ENCODE data around the gene OR2Z1.

The OR2Z1 gene
- long read RNA-seq = 0 reads

GRCh38 chr19:8721334-8721733 is at the start of gene OR2Z1:
Gene OR2Z1, plus strand, starts transcription at chr19:8721634. Its CDS starts 9,395 bp downstream, at chr19:8731029.
- no peak for DNase-seq (ENCODE audit: low read depth in 1 of 2, low spot score in 1 of 2)
- Histone ChIP-seq H3K4me3 (replicated peaks; ENCODE audit: insufficient read depth, low read length) (no peak within 1 kb of the TSS), H3K27ac (replicated peaks) (no peak within 1 kb of the TSS), H3K27me3 (ENCODE audit: insufficient read depth, poor library complexity, severe bottlenecking) (peaks cover 2% of the 10 kb centered on the region)
- no peak for TF ChIP-seq SPI1 (IDR thresholded peaks at IDR 0.05; ENCODE audit: borderline replicate concordance, low read depth)

DNA sequence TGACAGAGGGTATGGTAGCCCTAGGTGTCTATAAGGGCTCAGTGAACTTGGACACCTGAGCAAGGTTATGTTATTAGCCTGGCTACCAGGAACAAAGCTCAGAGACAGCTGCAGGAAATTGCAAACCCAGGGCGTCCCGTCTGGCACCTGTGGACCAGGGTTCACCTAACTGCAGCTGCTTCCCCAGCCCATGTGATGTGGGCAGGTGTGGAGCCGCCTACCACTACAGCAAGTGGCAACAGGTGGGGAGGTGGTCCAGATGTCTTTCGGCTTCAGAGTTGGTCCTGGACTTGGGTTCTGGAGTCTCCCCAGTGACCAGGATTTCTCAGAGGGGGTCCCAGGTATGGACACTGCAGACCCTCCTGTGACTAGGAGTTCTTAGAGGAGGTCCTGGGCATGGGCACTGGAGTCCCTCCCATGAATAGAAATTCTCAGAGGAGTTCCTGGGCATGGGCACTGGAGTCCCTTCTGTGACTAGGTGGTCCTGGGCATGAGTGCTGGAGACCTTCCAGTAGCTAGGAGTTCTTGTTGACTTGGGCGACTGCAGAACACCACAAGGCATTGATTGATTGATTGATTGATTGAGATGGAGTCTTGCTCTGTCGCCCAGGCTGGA is 48.0 kb upstream of the OR2Z1 start:
- no peak for DNase-seq (ENCODE audit: low read depth in 1 of 2, low spot score in 1 of 2)
- Histone ChIP-seq H3K4me3 (replicated peaks; ENCODE audit: insufficient read depth, low read length) (no peak overlapping the region), H3K27ac (replicated peaks) (no peak overlapping the region), H3K27me3 (ENCODE audit: insufficient read depth, poor library complexity, severe bottlenecking) (no peaks in the 10 kb centered on the region)
- TF ChIP-seq, protein P1, sequence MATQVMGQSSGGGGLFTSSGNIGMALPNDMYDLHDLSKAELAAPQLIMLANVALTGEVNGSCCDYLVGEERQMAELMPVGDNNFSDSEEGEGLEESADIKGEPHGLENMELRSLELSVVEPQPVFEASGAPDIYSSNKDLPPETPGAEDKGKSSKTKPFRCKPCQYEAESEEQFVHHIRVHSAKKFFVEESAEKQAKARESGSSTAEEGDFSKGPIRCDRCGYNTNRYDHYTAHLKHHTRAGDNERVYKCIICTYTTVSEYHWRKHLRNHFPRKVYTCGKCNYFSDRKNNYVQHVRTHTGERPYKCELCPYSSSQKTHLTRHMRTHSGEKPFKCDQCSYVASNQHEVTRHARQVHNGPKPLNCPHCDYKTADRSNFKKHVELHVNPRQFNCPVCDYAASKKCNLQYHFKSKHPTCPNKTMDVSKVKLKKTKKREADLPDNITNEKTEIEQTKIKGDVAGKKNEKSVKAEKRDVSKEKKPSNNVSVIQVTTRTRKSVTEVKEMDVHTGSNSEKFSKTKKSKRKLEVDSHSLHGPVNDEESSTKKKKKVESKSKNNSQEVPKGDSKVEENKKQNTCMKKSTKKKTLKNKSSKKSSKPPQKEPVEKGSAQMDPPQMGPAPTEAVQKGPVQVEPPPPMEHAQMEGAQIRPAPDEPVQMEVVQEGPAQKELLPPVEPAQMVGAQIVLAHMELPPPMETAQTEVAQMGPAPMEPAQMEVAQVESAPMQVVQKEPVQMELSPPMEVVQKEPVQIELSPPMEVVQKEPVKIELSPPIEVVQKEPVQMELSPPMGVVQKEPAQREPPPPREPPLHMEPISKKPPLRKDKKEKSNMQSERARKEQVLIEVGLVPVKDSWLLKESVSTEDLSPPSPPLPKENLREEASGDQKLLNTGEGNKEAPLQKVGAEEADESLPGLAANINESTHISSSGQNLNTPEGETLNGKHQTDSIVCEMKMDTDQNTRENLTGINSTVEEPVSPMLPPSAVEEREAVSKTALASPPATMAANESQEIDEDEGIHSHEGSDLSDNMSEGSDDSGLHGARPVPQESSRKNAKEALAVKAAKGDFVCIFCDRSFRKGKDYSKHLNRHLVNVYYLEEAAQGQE (IDR thresholded peaks at IDR 0.05; ENCODE audit: insufficient replicate concordance, low read depth) = no peak
- no peak for TF ChIP-seq GABPA (IDR thresholded peaks at IDR 0.05; ENCODE audit: low read depth)
- TF ChIP-seq, protein P2, sequence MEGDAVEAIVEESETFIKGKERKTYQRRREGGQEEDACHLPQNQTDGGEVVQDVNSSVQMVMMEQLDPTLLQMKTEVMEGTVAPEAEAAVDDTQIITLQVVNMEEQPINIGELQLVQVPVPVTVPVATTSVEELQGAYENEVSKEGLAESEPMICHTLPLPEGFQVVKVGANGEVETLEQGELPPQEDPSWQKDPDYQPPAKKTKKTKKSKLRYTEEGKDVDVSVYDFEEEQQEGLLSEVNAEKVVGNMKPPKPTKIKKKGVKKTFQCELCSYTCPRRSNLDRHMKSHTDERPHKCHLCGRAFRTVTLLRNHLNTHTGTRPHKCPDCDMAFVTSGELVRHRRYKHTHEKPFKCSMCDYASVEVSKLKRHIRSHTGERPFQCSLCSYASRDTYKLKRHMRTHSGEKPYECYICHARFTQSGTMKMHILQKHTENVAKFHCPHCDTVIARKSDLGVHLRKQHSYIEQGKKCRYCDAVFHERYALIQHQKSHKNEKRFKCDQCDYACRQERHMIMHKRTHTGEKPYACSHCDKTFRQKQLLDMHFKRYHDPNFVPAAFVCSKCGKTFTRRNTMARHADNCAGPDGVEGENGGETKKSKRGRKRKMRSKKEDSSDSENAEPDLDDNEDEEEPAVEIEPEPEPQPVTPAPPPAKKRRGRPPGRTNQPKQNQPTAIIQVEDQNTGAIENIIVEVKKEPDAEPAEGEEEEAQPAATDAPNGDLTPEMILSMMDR (IDR thresholded peaks at IDR 0.05; ENCODE audit: insufficient read depth, low read length) = no peak
- TF ChIP-seq SPI1 (IDR thresholded peaks at IDR 0.05; ENCODE audit: borderline replicate concordance, low read depth) = no peak
- no peak for TF ChIP-seq POLR2AphosphoS5 (IDR thresholded peaks at IDR 0.05; ENCODE audit: low read depth)

GRCh38 chr19:8675066-8675465 is 46.4 kb upstream of the OR2Z1 start:
- TF ChIP-seq, protein P2 (IDR thresholded peaks at IDR 0.05; ENCODE audit: insufficient read depth, low read length) = no peak
- TF ChIP-seq, protein P1 (IDR thresholded peaks at IDR 0.05; ENCODE audit: insufficient replicate concordance, low read depth) = no peak
- TF ChIP-seq POLR2AphosphoS5 (IDR thresholded peaks at IDR 0.05; ENCODE audit: low read depth) (no peak), SPI1 (IDR thresholded peaks at IDR 0.05; ENCODE audit: borderline replicate concordance, low read depth) (no peak), GABPA (IDR thresholded peaks at IDR 0.05; ENCODE audit: low read depth) (no peak)
- H3K27ac ChIP-seq (replicated peaks) = no peak overlapping the region
- DNase-seq (ENCODE audit: low read depth in 1 of 2, low spot score in 1 of 2) = no peak

DNA sequence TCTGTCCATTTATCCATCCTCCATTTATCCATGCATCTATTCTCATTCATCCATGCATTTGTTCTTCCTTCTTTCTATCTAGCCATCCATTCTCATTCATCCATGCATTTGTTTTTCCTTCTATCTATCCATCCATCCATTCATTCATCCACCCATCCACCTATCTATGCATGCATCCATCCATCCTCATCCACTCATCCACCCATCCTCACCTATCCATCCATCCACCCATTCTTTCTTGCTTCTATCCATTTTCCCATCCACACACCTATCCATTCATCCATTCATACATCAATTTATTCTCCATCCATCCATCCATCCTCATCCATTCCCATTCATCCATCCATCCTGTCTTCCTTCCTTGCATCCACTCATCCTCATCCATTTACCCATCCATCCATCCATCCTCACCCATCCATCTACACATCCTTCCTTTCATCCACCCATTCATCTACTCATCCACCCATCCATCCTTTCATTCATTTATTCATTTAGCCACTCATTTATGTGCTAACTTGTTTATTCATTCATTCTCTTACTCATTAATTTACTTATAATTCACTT is 43.1 kb upstream of the OR2Z1 start:
- no peak overlapping the region for H3K4me3 ChIP-seq (replicated peaks; ENCODE audit: insufficient read depth, low read length)
- DNase-seq (ENCODE audit: low read depth in 1 of 2, low spot score in 1 of 2) = no peak
- H3K27ac ChIP-seq (replicated peaks) = no peak overlapping the region
- TF ChIP-seq, protein P1 (IDR thresholded peaks at IDR 0.05; ENCODE audit: insufficient replicate concordance, low read depth) = no peak
- no peak for TF ChIP-seq POLR2AphosphoS5 (IDR thresholded peaks at IDR 0.05; ENCODE audit: low read depth)
- no peak for TF ChIP-seq SPI1 (IDR thresholded peaks at IDR 0.05; ENCODE audit: borderline replicate concordance, low read depth)
- no peak for TF ChIP-seq GABPA (IDR thresholded peaks at IDR 0.05; ENCODE audit: low read depth)
- TF ChIP-seq, protein P2 (IDR thresholded peaks at IDR 0.05; ENCODE audit: insufficient read depth, low read length) = no peak
- H3K27me3 ChIP-seq (ENCODE audit: insufficient read depth, poor library complexity, severe bottlenecking) = no peaks in the 10 kb centered on the region

More at GRCh38 chr19:8675066-8675465, 46.4 kb upstream of the OR2Z1 start:
- Histone ChIP-seq H3K27me3 (ENCODE audit: insufficient read depth, poor library complexity, severe bottlenecking) (no peaks in the 10 kb centered on the region), H3K4me3 (replicated peaks; ENCODE audit: insufficient read depth, low read length) (no peak overlapping the region)

All from HL-60 (cell line).